Measurements from ENCODE around the gene LRRC23. TPM values are rescaled to one million over a fixed set of nuclear protein-coding genes. Genes with fewer than 3 reads are reported as not detected.
A peak's percentile ranks its signal among the peaks of the same experiment; 100 is the strongest.

Gene LRRC23
- total and polyA plus RNA-seq, 2 donors from 2014 or later: 16.6 to 19.7 TPM

DNA sequence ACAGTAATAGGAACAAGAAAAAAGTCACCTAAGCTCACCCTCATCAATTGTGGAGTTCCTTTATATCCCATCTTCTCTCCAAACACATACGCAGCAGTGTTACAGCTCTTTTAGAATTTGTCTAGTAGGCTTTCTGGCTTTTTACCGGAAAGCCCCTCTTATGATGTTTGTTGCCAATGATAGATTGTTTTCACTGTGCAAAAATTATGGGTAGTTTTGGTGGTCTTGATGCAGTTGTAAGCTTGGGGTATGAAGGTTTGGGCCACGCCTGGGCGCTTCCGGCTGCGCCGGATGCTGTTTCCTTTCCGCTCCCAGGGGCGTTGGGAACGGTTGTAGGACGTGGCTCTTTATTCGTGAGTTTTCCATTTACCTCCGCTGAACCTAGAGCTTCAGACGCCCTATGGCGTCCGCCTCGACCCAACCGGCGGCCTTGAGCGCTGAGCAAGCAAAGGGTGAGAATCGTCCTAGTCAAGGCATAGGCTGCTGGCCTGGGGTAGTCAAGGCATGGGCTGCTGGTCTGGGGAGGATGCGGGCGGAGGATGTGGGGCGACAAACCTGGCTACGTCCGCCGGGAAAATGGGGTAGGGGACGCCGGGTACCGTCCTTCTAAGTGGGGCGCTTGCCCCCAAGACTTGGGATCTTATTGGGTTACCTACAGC is 39.2 kb downstream of the LRRC23 start, which contains the start of the genes C12orf57 and RNU7-1:
TSS of gene C12orf57 (plus strand) at position 301 of the 659 bp plus-strand sequence. CDS start at position 401, 100 bp downstream.
TSS of gene RNU7-1 (plus strand) at position 95 of the 659 bp plus-strand sequence.
- Histone ChIP-seq H3K36me3 (ENCODE audit: control insufficient read depth in 2 of 3, insufficient read depth in 3 of 3, low read length in 3 of 3) (peaks cover 0 to 4% (median 3%) of the 10 kb centered on the region in 3 donors), H3K27me3 (ENCODE audit: control insufficient read depth, insufficient read depth, low read length) (no peaks in the 10 kb centered on the region), H3K9me3 (ENCODE audit: control insufficient read depth in 2 of 3, insufficient read depth in 1 of 3, low read length in 3 of 3) (no peaks in the 10 kb centered on the region), H3K27ac (ENCODE audit: low read depth in 2 of 2, low read length in 2 of 2) (peak within 1 kb of the TSS; percentile 96 to 97), H3K4me3 (ENCODE audit: low read length in 3 of 3) (peak within 1 kb of the TSS; percentile 84 to 89 (median 89)), H3K4me1 (ENCODE audit: control insufficient read depth in 2 of 3, insufficient read depth in 2 of 3, low read depth in 1 of 3, low read length in 3 of 3) (peaks cover 0 to 27% (median 21%) of the 10 kb centered on the region in 3 donors), H3K9ac (ENCODE audit: low read length in 3 of 3) (peak within 1 kb of the TSS; percentile 85 to 95 (median 93))
- TF ChIP-seq, protein P1, sequence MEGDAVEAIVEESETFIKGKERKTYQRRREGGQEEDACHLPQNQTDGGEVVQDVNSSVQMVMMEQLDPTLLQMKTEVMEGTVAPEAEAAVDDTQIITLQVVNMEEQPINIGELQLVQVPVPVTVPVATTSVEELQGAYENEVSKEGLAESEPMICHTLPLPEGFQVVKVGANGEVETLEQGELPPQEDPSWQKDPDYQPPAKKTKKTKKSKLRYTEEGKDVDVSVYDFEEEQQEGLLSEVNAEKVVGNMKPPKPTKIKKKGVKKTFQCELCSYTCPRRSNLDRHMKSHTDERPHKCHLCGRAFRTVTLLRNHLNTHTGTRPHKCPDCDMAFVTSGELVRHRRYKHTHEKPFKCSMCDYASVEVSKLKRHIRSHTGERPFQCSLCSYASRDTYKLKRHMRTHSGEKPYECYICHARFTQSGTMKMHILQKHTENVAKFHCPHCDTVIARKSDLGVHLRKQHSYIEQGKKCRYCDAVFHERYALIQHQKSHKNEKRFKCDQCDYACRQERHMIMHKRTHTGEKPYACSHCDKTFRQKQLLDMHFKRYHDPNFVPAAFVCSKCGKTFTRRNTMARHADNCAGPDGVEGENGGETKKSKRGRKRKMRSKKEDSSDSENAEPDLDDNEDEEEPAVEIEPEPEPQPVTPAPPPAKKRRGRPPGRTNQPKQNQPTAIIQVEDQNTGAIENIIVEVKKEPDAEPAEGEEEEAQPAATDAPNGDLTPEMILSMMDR (IDR thresholded peaks at IDR 0.05; ENCODE audit: borderline replicate concordance, extremely low read depth, insufficient read depth): no peak
- intact Hi-C loops (cut with DNase I): loop anchor here (10.0 kb wide), 1 partner anchor 151 kb away; the partner anchor contains the start of gene C1R
- FAIRE-seq (no peak), DNase-seq (peak; percentile 88 to 97 (median 94))

GRCh38 chr12:6944381-6945186 is 40.0 kb downstream of the LRRC23 start:
- DNase-seq (peak; percentile 95 to 98 (median 96)), FAIRE-seq (no peak)
- Histone ChIP-seq H3K36me3 (ENCODE audit: control insufficient read depth in 2 of 3, insufficient read depth in 3 of 3, low read length in 3 of 3) (peaks cover 0 to 4% (median 3%) of the 10 kb centered on the region in 3 donors), H3K9ac (ENCODE audit: low read length in 3 of 3) (peak overlapping the region; percentile 85 to 95 (median 93)), H3K4me1 (ENCODE audit: control insufficient read depth in 2 of 3, insufficient read depth in 2 of 3, low read depth in 1 of 3, low read length in 3 of 3) (peaks cover 0 to 25% (median 23%) of the 10 kb centered on the region in 3 donors), H3K27me3 (ENCODE audit: control insufficient read depth, insufficient read depth, low read length) (no peaks in the 10 kb centered on the region), H3K27ac (ENCODE audit: low read depth in 2 of 2, low read length in 2 of 2) (peak overlapping the region; percentile 96 to 97), H3K9me3 (ENCODE audit: control insufficient read depth in 2 of 3, insufficient read depth in 1 of 3, low read length in 3 of 3) (no peaks in the 10 kb centered on the region), H3K4me3 (ENCODE audit: low read length in 3 of 3) (peak overlapping the region; percentile 84 to 89 (median 89))
- TF ChIP-seq, protein P1 (IDR thresholded peaks at IDR 0.05; ENCODE audit: borderline replicate concordance, extremely low read depth, insufficient read depth): peak; percentile 96
- intact Hi-C loops (cut with DNase I): loop anchor here (10.0 kb wide), 1 partner anchor 150 kb away; the partner anchor contains the start of gene C1R

DNA sequence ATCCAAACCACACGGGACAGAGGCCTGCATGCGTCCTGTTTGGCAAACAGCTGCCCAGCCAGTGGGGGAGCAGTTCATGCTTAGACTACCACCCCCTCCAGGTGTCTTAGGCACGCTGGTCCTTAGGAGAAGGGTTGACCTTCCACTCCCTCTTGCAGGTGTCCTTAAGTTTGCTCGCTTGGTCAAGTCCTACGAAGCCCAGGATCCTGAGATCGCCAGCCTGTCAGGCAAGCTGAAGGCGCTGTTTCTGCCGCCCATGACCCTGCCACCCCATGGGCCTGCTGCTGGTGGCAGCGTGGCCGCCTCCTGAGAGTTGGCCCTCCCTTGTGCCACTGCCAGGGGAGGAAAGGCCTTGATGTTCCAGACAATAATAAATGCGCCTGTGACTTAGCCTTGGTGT is 41.0 kb downstream of the LRRC23 start:
- Histone ChIP-seq H3K4me3 (ENCODE audit: low read length in 3 of 3) (peak overlapping the region in 2 of 3 donors; percentile 30 to 89), H3K9ac (ENCODE audit: low read length in 3 of 3) (peak overlapping the region in 2 of 3 donors; percentile 4 to 93), H3K4me1 (ENCODE audit: control insufficient read depth in 2 of 3, insufficient read depth in 2 of 3, low read depth in 1 of 3, low read length in 3 of 3) (peaks cover 0 to 25% (median 23%) of the 10 kb centered on the region in 3 donors), H3K36me3 (ENCODE audit: control insufficient read depth in 2 of 3, insufficient read depth in 3 of 3, low read length in 3 of 3) (peaks cover 0 to 4% (median 3%) of the 10 kb centered on the region in 3 donors), H3K9me3 (ENCODE audit: control insufficient read depth in 2 of 3, insufficient read depth in 1 of 3, low read length in 3 of 3) (no peaks in the 10 kb centered on the region), H3K27me3 (ENCODE audit: control insufficient read depth, insufficient read depth, low read length) (no peaks in the 10 kb centered on the region), H3K27ac (ENCODE audit: low read depth in 2 of 2, low read length in 2 of 2) (peak overlapping the region; percentile 63 to 83)
- FAIRE-seq (no peak), DNase-seq (peak in 1 of 5 donors; percentile 75)
- TF ChIP-seq, protein P1 (IDR thresholded peaks at IDR 0.05; ENCODE audit: borderline replicate concordance, extremely low read depth, insufficient read depth): no peak
- intact Hi-C loops (cut with DNase I): loop anchor here (10.0 kb wide), 1 partner anchor 149 kb away; the partner anchor contains the start of gene C1R
